PFSK-1 (cell line): ENCODE results near the gene JAM2.

Source experiments
- POLR2AphosphoS5 ChIP-seq: IDR thresholded peaks from 2 replicates; pipeline ENCODE4 v1.6.1; 2012; ENCODE audit warnings: low read depth, mild to moderate bottlenecking, control low read depth, low read length, moderate library complexity
- SIN3A ChIP-seq: IDR thresholded peaks from 2 replicates; pipeline ENCODE4 v1.6.1; 2012; ENCODE audit warnings: mild to moderate bottlenecking, low read length, moderate library complexity, borderline replicate concordance; ENCODE audit not compliant: insufficient read depth
- TF ChIP-seq, protein P1 (sequence below), 2 experiments: IDR thresholded peaks; 2 replicates each; pipeline versions ENCODE4 v1.6.1 to v1.8.0; 2011 to 2012; ENCODE audit warnings: low read depth in 2 of 2, low read length in 2 of 2, control low read depth in 1 of 2, inconsistent platforms in 1 of 2, mild to moderate bottlenecking in 1 of 2, moderate library complexity in 1 of 2; ENCODE audit not compliant: insufficient read depth in 1 of 2

DNA sequence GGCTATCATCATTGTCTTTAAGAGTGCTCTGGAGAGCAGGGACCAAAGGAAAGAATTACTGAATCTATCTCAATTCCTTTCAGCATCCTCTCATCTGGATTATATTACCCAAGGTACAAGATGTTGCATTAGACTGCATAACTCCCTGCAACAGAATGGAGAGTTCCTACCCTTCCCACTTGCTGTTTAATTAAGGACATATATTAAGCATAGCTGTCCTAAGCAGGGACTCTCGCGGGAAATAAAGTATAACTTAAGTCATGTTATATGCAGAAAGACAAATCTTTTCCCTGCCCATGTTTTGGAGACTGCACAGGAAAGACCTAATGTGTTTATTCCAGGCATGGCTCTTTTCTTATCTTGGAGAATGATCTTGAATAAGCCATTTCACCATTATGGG is 6.8 kb upstream of the JAM2 start:
- TF ChIP-seq, protein P1, sequence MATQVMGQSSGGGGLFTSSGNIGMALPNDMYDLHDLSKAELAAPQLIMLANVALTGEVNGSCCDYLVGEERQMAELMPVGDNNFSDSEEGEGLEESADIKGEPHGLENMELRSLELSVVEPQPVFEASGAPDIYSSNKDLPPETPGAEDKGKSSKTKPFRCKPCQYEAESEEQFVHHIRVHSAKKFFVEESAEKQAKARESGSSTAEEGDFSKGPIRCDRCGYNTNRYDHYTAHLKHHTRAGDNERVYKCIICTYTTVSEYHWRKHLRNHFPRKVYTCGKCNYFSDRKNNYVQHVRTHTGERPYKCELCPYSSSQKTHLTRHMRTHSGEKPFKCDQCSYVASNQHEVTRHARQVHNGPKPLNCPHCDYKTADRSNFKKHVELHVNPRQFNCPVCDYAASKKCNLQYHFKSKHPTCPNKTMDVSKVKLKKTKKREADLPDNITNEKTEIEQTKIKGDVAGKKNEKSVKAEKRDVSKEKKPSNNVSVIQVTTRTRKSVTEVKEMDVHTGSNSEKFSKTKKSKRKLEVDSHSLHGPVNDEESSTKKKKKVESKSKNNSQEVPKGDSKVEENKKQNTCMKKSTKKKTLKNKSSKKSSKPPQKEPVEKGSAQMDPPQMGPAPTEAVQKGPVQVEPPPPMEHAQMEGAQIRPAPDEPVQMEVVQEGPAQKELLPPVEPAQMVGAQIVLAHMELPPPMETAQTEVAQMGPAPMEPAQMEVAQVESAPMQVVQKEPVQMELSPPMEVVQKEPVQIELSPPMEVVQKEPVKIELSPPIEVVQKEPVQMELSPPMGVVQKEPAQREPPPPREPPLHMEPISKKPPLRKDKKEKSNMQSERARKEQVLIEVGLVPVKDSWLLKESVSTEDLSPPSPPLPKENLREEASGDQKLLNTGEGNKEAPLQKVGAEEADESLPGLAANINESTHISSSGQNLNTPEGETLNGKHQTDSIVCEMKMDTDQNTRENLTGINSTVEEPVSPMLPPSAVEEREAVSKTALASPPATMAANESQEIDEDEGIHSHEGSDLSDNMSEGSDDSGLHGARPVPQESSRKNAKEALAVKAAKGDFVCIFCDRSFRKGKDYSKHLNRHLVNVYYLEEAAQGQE (IDR thresholded peaks at IDR 0.05; ENCODE audit: insufficient read depth in 1 of 2, low read depth in 2 of 2, low read length in 2 of 2): no peak
- TF ChIP-seq POLR2AphosphoS5 (no peak), SIN3A (no peak)
